AG10803 (cell line): Measurements from ENCODE around the gene ZNF20.
"Not testable (repeated sequence)": the region's sequence is repeated elsewhere in the genome, so short reads cannot be mapped to it uniquely, and the experiment has no call there.

ENCODE experiments used
- DNase-seq: peaks from one replicate; pipeline ENCODE4 v3.0.0; 2010; ENCODE audit warnings: low read depth
- H3K4me3 ChIP-seq: 2 replicates; pipeline ENCODE4 v1.5.1; 2011; ENCODE audit warnings: mild to moderate bottlenecking, low read length, control low read depth
- TF ChIP-seq, protein P1 (sequence below): conservative IDR thresholded peaks from 2 replicates; pipeline ENCODE4 v1.5.1; 2011; ENCODE audit warnings: mild to moderate bottlenecking, low read length, control low read depth, inconsistent platforms

The ZNF20 gene

DNA sequence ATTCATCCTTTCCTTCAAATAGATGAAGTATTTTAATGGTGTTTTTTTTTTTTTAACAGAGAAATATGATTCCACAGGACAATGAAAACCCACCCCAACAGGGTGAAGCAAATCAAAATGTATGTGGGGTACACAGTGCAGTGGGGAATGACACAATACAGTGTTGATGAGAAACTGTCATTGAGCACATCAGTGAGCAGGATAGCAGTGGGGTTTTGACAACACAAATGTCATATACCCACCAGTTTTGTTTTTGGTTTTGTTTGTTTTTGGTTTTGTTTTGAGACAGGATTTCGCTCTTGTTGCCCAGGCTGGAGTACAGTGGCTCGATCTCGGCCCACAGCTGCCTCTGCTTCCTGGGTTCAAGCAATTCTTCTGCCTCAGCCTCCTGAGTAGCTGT, 46.4 kb downstream of the ZNF20 start:
- H3K4me3 ChIP-seq, result no peak overlapping the region
- TF ChIP-seq, protein P1, sequence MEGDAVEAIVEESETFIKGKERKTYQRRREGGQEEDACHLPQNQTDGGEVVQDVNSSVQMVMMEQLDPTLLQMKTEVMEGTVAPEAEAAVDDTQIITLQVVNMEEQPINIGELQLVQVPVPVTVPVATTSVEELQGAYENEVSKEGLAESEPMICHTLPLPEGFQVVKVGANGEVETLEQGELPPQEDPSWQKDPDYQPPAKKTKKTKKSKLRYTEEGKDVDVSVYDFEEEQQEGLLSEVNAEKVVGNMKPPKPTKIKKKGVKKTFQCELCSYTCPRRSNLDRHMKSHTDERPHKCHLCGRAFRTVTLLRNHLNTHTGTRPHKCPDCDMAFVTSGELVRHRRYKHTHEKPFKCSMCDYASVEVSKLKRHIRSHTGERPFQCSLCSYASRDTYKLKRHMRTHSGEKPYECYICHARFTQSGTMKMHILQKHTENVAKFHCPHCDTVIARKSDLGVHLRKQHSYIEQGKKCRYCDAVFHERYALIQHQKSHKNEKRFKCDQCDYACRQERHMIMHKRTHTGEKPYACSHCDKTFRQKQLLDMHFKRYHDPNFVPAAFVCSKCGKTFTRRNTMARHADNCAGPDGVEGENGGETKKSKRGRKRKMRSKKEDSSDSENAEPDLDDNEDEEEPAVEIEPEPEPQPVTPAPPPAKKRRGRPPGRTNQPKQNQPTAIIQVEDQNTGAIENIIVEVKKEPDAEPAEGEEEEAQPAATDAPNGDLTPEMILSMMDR, result no peak
- DNase-seq, result no peak

DNA sequence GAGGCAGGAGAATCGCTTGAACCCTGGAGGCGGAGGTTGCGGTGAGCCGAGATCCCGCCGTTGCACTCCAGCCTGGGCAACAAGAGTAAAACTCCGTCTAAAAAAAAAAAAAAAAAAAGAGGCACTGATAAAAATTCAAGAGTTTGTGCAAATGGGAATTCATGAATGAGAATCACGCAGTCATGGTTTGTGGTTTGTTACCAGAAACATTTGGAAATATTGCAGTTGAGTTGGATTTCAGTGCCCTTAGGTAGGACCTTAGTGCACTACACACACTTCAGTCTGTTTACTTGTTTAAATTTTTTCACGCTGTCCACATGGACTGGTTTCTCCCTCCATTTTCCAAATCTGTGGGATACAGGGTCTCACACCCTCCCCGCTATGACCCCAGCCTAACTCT, 47.2 kb downstream of the ZNF20 start:
- TF ChIP-seq, protein P1, result no peak
- peak overlapping the region; percentile 86 for H3K4me3 ChIP-seq
- peak; percentile 47 for DNase-seq

DNA sequence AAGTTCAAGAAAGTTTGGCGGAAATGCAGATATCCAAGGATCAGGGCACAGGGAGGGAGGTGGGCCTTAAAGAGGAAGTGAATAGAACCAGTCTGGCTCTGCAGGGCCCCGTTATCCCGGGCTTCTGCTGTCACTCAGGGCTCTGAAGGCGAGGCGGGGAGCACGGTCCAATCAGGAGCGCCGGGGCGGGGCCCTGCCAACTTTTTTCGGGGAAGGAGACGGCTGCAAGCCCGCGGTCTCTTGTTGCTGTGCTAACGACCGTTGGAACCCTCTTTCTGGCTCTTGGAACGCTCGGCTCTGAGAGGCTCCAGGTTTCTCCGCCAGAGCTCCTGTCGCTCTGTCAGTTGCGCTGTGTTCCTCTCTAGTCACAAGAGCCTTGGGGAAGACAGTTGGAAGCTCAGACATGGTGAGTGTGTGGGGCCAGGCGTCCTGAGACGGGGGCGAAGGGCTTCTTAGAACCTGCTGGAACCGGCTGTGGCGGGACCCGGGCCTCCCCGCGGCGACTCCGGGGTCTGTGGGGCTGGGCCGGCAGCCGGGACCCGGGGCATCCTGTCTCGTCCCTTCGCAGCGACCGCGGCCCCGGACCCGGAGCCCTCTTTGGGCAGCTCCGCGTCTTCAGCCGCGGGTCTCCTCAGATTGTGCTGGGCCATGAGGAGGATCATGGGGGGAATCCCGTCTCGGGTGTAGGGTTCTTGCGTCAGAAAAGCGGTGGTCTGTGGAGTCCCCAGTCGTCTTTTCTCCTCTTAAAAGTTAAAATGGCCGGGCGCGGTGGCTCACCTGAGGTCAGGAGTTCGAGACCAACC, 47.9 kb downstream of the ZNF20 start:
- H3K4me3 ChIP-seq, result peak overlapping the region; percentile 86
- TF ChIP-seq, protein P1, result no peak
- DNase-seq, result peak; percentile 87

DNA sequence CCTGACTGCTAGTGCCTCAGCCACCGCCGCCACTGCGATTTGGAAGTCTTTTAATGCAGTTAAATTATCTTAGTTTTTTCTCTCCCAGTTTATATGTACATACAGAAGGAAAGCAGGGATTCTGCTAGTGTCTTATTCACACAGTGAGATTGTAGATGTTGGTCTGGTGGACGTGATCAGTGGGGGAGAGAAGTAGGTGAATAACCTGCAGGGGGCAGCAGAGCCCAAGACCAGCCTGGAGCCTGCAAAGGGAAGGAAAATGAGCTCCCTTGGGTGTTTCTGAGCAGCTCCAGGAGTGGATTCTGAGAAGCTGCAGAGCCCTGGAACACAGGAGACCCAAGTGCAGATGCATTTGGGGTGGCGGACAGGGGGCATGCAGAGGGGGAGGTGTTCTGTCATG, 49.3 kb downstream of the ZNF20 start:
- TF ChIP-seq, protein P1, result peak; percentile 65
- no peak overlapping the region for H3K4me3 ChIP-seq
- DNase-seq, result peak; percentile 59

DNA sequence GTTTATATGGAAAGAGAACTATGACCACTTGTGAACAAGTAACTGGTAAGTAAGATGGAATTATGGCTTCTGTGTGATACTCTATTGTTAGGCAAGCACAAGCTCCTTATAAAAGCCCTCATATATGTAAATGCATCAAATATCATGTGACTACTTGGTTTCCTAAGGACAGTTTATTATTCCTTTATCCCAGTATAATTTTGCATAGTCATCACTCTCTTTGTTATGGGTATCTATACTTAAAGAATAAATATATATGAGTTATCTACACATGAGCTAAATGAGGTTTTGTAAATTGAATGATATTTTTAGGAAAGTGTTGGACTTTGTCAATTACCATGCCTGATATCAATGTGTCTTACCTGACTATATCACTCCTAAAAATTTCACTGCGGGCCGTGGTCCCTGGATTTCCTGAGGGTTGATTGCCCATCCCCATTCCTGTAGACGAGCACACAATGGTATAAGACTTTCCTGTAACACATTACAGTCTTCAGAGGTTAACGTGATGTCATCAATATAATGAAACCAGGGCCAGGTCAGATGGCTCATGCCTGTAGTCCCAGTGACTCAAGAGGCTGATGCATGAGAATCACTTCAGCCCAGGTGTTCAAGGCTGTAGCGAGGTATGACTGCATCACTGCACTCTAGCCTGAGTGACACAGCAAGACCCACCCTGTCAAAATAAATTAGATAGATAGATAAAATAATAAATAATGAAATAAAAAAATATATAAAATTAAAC, 54.9 kb downstream of the ZNF20 start:
- TF ChIP-seq, protein P1, result no peak
- DNase-seq, result no peak
- H3K4me3 ChIP-seq, result no peak overlapping the region

DNA sequence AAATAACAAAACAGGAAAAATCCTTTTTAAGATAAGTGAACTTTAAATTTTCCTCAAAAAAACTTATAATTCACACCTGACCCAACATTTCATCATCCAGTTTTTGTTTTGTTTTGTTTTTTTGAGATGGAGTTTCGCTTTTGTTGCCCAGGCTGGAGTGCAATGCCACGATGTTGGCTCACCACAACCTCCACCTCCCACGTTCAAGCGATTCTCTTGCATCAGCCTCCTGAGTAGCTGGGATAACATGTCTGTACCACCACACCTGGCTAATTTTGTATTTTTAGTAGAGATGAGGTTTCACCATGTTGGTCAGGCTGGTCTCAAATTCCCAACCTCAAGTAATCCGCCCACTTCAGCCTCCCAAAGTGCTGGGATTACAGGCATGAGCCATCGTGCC, 56.8 kb downstream of the ZNF20 start:
- not testable (repeated sequence) for DNase-seq, H3K4me3 ChIP-seq
